BE2C (cell line): ENCODE results near the gene YES1.

Experiments used
- DNase-seq: peaks from one replicate; pipeline ENCODE4 v3.0.0-alpha.2; 2020
- H3K27me3 ChIP-seq: fragments of 250-450 bp; sonication (Bioruptor Pico); 2 replicates; pipeline ENCODE4 v1.5.1; 2020; ENCODE audit warnings: mild to moderate bottlenecking
- H3K36me3 ChIP-seq: fragments of 250-450 bp; sonication (Bioruptor Pico); 2 replicates; pipeline ENCODE4 v1.5.1; 2020; ENCODE audit warnings: mild to moderate bottlenecking
- H3K4me1 ChIP-seq: fragments of 250-450 bp; sonication (Bioruptor Pico); 2 replicates; pipeline ENCODE4 v1.5.1; 2020
- H3K4me3 ChIP-seq: 2 replicates; pipeline ENCODE4 v1.5.1; 2011; ENCODE audit warnings: low read depth, low read length
- H3K9me3 ChIP-seq: fragments of 250-450 bp; sonication (Bioruptor Pico); 2 replicates; pipeline ENCODE4 v1.5.1; 2020
- TF ChIP-seq, protein P1 (sequence below): IDR thresholded peaks from 2 replicates; pipeline ENCODE4 v1.5.1; 2012; ENCODE audit warnings: mild to moderate bottlenecking, low read depth, low read length

The YES1 gene

DNA sequence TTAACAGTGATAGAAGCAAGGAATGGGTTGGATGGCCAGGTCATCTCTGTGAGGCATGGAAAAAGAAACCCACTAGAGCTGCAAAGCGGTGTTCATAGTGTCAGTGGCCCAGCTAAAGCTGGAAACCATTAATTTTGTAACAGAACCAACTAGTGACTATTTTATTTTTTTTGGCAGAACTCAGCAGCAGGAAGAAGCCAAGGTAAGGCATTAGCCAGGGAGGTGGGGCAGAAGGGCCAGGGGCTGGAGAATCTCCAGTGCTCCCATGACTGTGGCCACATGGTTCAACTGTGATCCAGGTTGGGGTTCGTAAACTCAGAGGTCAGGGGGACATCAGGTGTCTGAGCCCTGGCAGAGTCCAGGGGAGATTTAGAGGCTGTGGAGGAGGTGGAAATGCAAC, 25.9 kb upstream of the YES1 start:
- DNase-seq = no peak
- Histone ChIP-seq H3K36me3 (no peaks in the 10 kb centered on the region), H3K4me3 (no peak overlapping the region), H3K4me1 (no peaks in the 10 kb centered on the region), H3K27me3 (no peaks in the 10 kb centered on the region), H3K9me3 (no peaks in the 10 kb centered on the region)
- TF ChIP-seq, protein P1, sequence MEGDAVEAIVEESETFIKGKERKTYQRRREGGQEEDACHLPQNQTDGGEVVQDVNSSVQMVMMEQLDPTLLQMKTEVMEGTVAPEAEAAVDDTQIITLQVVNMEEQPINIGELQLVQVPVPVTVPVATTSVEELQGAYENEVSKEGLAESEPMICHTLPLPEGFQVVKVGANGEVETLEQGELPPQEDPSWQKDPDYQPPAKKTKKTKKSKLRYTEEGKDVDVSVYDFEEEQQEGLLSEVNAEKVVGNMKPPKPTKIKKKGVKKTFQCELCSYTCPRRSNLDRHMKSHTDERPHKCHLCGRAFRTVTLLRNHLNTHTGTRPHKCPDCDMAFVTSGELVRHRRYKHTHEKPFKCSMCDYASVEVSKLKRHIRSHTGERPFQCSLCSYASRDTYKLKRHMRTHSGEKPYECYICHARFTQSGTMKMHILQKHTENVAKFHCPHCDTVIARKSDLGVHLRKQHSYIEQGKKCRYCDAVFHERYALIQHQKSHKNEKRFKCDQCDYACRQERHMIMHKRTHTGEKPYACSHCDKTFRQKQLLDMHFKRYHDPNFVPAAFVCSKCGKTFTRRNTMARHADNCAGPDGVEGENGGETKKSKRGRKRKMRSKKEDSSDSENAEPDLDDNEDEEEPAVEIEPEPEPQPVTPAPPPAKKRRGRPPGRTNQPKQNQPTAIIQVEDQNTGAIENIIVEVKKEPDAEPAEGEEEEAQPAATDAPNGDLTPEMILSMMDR = no peak

DNA sequence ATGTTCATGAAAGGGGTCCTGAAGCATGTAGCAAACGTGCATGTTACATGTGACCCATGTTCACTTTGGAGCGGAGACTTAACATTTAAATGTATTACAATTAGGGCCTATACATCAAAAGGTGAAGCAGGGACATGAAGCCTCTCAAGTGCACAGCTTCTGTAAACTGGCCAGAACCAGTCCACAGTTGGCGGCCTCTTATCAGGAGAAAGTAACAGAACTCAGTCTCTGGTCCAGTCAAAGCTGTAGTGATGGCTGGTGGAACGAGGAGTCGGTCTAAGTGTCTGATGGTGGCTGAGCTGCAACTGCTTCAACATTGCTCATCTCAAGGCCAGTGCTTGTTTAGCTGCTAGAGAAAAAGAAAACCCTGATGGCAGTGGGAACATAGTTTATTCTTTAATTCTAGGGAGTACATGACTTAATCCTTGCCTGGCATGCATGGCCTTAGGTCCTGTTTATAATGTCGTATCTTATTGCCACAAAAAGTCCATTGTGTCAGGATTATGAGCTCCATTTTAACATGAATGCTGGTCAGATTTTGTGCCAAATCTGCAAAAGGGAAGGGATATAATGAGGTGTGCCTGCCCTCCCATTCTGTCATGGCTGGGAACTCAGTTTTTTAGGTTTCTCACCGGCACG, 22.2 kb upstream of the YES1 start:
- Histone ChIP-seq H3K36me3 (no peaks in the 10 kb centered on the region), H3K4me3 (no peak overlapping the region), H3K27me3 (no peaks in the 10 kb centered on the region), H3K4me1 (no peaks in the 10 kb centered on the region), H3K9me3 (no peaks in the 10 kb centered on the region)
- no peak for DNase-seq
- TF ChIP-seq, protein P1 = no peak

DNA sequence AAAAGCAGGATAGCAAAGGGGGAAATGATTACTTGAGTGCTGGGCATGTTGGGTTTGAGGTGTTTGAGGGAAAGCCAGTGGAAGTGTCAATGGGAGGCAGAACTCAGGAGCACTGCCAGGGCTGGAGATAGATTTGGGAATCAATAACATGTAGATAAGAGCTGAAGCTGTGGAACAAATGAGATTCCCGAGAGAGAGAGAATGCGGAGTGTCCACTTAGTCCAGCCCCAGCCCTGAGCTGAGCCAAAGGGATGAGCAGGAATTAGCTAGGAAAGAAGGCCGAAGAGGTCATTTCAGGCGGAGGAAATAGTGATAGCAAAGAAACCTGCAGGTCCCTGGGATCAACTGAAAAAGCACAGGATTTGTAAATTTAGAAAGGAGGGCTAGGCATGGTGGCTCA, 21.2 kb upstream of the YES1 start:
- TF ChIP-seq, protein P1 = no peak
- no peaks in the 10 kb centered on the region for H3K36me3 ChIP-seq
- no peaks in the 10 kb centered on the region for H3K27me3 ChIP-seq
- H3K4me1 ChIP-seq = no peaks in the 10 kb centered on the region
- no peaks in the 10 kb centered on the region for H3K9me3 ChIP-seq
- H3K4me3 ChIP-seq = no peak overlapping the region
- no peak for DNase-seq

GRCh38 chr18:832085-832681, 20.1 kb upstream of the YES1 start:
- no peaks in the 10 kb centered on the region for H3K27me3 ChIP-seq
- peak; percentile 32 for DNase-seq
- H3K4me1 ChIP-seq = no peaks in the 10 kb centered on the region
- H3K9me3 ChIP-seq = no peaks in the 10 kb centered on the region
- no peaks in the 10 kb centered on the region for H3K36me3 ChIP-seq
- TF ChIP-seq, protein P1 = 0 out of 2 replicates have a peak, but pooled peaks have one; percentile 6
- H3K4me3 ChIP-seq = peak overlapping the region; percentile 41

DNA sequence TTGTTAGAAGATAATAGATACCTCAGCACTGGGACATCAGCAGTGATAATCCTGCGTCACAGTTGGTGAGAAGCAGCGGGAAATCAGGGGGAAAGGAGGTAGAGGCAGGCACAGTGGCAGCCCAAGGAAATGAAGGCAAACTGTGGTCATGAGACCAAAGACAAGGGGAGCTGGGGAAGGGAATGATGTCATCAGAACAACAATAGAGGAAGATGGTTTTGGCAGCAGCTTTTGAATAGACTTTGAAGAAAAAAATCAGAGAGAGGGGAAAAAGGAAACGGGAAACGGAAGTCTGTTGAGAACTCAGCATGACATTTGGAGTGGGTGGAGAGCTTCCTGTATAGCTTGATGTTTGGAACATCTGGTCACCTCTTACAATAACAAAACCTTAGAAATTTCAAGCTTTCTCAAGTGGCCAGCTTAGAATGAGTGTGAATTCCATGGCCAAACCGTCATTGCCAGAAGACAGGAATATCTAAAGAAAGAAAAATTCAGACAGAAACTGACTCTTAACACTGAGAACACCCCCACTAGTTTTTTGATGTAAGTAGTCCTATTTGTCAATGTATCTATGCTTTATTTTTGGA, 18.4 kb upstream of the YES1 start:
- TF ChIP-seq, protein P1 = no peak
- Histone ChIP-seq H3K36me3 (no peaks in the 10 kb centered on the region), H3K4me3 (no peak overlapping the region), H3K27me3 (no peaks in the 10 kb centered on the region; the same call in 1 of the 2 replicates), H3K4me1 (no peaks in the 10 kb centered on the region), H3K9me3 (no peaks in the 10 kb centered on the region)
- DNase-seq = no peak

DNA sequence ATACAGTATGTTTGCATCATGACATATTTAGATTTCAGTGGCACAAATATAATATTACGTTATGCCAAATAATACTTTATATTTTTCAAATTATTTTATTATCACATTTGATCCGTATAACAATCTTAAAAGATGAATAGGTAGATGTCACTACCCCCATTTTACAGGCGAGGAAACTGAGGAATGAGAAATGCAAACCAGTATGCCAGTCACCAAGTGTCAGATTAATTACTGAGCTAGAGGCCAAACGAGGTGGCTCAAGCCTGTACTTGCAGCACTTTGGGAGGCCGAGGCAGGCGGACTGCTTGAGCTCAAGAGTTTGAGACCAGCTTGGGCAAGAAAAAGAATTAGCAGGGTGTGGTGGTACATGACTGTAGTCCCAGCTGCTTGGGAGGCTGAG, 17.4 kb upstream of the YES1 start:
- no peaks in the 10 kb centered on the region for H3K36me3 ChIP-seq
- H3K4me3 ChIP-seq = no peak overlapping the region
- DNase-seq = no peak
- H3K4me1 ChIP-seq = no peaks in the 10 kb centered on the region
- no peaks in the 10 kb centered on the region; the same call in 1 of the 2 replicates for H3K27me3 ChIP-seq
- TF ChIP-seq, protein P1 = no peak
- H3K9me3 ChIP-seq = no peaks in the 10 kb centered on the region
